ENCODE results near the gene EPB41L3. TPM values are rescaled to one million over a fixed set of nuclear protein-coding genes. Genes with fewer than 3 reads are reported as not detected.

The EPB41L3 gene
- total RNA-seq, 2 experiments from 2014 or later, result 0.10 TPM; not detected in 1

- Mint-ChIP-seq H3K4me1 (ENCODE audit: low read depth) (no peaks in the 10 kb centered on the region), H3K27me3 (ENCODE audit: low read depth) (no peaks in the 10 kb centered on the region), H3K4me3 (peak overlapping the region; percentile 38), H3K27ac (no peak overlapping the region), H3K36me3 (ENCODE audit: low read depth) (no peaks in the 10 kb centered on the region), H3K9me3 (ENCODE audit: insufficient read depth) (no peaks in the 10 kb centered on the region)
- ChIA-PET POLR2A (interaction anchor here (0.8 kb wide), 1 partner anchor 223 kb away, joined by 4 read pairs; no protein-coding TSS in a partner anchor), CTCF (no interaction called here)
- ATAC-seq (peak; percentile 42), DNase-seq (no peak)
Observed at GRCh38 chr18:5456577-5457461, 87.0 kb downstream of the EPB41L3 start.

DNA sequence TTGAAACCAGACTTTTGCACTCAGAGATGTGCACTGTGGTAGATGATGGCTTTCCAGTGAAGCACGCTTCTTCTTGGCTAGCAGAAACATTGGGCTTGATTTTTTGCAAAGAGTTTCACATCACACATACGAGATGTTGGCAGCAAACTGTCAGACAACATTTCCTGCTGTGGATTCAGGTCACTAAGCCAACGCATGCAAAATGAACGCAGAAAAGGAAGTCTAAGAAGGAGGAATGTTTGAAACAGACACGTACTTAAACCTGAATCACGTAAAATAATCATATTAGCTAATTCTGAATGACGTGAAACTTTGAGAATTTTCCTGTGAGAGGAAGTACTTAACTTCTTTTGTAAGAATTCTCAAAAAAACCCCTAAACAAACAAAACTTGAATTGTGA lies 88.1 kb downstream of the EPB41L3 start:
- POLR2A ChIA-PET, result no interaction called here
- no peak overlapping the region for H3K27ac Mint-ChIP-seq
- no peaks in the 10 kb centered on the region for H3K4me1 Mint-ChIP-seq (ENCODE audit: low read depth)
- no peak overlapping the region for H3K4me3 Mint-ChIP-seq
- H3K27me3 Mint-ChIP-seq (ENCODE audit: low read depth), result no peaks in the 10 kb centered on the region
- CTCF ChIA-PET, result no interaction called here
- H3K9me3 Mint-ChIP-seq (ENCODE audit: insufficient read depth), result no peaks in the 10 kb centered on the region
- ATAC-seq (no peak), DNase-seq (no peak)
- no peaks in the 10 kb centered on the region for H3K36me3 Mint-ChIP-seq (ENCODE audit: low read depth)

DNA sequence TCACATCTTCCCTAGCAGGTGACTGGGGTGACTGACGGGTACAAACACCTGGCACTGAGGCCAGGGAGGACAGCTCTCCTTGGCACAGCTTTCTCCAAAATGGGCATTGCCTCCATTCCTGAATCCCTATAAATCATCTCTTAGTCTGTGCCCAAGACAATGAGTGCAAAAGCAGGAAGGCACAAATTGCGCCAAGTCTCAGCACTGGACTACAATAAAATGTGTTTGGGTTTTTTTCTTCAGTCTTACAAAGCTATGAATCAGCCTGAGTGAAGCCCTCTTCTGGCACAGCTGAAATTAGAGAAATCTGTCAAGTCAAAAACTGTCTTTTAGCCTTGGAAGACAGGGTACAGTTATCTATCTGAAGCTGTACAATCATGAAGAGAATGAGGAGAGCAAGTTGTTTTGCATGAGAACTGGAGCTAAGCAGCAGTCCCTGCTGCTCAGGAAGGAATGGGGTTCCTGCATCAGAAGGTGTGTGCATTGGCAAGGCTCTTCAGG lies 90.8 kb downstream of the EPB41L3 start:
- ChIA-PET POLR2A (no interaction called here), CTCF (no interaction called here)
- Mint-ChIP-seq H3K9me3 (ENCODE audit: insufficient read depth) (no peaks in the 10 kb centered on the region), H3K27ac (no peak overlapping the region), H3K4me3 (no peak overlapping the region), H3K36me3 (ENCODE audit: low read depth) (no peaks in the 10 kb centered on the region), H3K4me1 (ENCODE audit: low read depth) (no peaks in the 10 kb centered on the region), H3K27me3 (ENCODE audit: low read depth) (no peaks in the 10 kb centered on the region)
- DNase-seq, result no peak
- ATAC-seq, result no peak

- Mint-ChIP-seq H3K27ac (no peak overlapping the region), H3K9me3 (ENCODE audit: insufficient read depth) (no peaks in the 10 kb centered on the region), H3K27me3 (ENCODE audit: low read depth) (no peaks in the 10 kb centered on the region), H3K4me3 (no peak overlapping the region), H3K36me3 (ENCODE audit: low read depth) (no peaks in the 10 kb centered on the region), H3K4me1 (ENCODE audit: low read depth) (no peaks in the 10 kb centered on the region)
- ATAC-seq, result no peak
- no peak for DNase-seq
- ChIA-PET CTCF (no interaction called here), POLR2A (no interaction called here)
Observed at GRCh38 chr18:5451871-5452270, 91.9 kb downstream of the EPB41L3 start.

- no peaks in the 10 kb centered on the region for H3K36me3 Mint-ChIP-seq (ENCODE audit: low read depth)
- H3K27me3 Mint-ChIP-seq (ENCODE audit: low read depth), result no peaks in the 10 kb centered on the region
- ChIA-PET CTCF (no interaction called here), POLR2A (no interaction called here)
- H3K27ac Mint-ChIP-seq, result no peak overlapping the region
- no peak overlapping the region for H3K4me3 Mint-ChIP-seq
- ATAC-seq (no peak), DNase-seq (no peak)
- H3K9me3 Mint-ChIP-seq (ENCODE audit: insufficient read depth), result no peaks in the 10 kb centered on the region
- H3K4me1 Mint-ChIP-seq (ENCODE audit: low read depth), result no peaks in the 10 kb centered on the region
Observed at GRCh38 chr18:5451150-5451549, 92.6 kb downstream of the EPB41L3 start.

DNA sequence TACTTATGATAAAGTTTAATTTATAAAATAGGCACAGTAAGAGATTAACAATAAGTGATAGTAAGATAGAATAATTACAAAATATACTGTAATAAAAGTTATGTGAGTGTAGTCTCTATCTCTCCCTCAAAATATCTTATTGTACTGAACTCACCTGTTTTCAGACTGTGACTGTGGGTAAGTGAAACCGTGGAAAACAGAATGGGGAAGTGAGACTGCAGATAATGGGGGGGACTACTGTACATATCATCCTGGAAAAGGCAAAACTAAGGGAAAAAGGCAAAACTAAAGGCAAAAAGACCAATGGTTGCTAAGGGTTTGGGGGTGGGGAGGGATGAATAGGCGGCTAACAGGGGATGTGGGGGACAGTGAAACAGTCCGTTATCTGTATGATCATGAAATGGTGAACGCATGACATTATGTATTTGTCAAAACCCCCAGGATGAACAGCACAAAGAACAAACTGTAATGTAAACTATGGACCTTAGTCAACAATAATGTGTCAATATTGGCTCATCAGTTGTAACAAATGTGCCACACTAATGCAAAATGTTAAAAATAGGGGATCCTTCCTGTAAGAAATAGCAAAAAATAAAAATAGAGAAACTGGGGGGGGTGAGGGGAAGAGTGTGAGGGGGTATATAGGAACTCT lies 93.8 kb downstream of the EPB41L3 start:
- H3K27ac Mint-ChIP-seq, result no peak overlapping the region
- ATAC-seq (no peak), DNase-seq (no peak)
- H3K4me1 Mint-ChIP-seq (ENCODE audit: low read depth), result no peaks in the 10 kb centered on the region
- no peak overlapping the region for H3K4me3 Mint-ChIP-seq
- CTCF ChIA-PET, result no interaction called here
- POLR2A ChIA-PET, result no interaction called here
- no peaks in the 10 kb centered on the region for H3K9me3 Mint-ChIP-seq (ENCODE audit: insufficient read depth)
- H3K36me3 Mint-ChIP-seq (ENCODE audit: low read depth), result no peaks in the 10 kb centered on the region
- no peaks in the 10 kb centered on the region for H3K27me3 Mint-ChIP-seq (ENCODE audit: low read depth)

DNA sequence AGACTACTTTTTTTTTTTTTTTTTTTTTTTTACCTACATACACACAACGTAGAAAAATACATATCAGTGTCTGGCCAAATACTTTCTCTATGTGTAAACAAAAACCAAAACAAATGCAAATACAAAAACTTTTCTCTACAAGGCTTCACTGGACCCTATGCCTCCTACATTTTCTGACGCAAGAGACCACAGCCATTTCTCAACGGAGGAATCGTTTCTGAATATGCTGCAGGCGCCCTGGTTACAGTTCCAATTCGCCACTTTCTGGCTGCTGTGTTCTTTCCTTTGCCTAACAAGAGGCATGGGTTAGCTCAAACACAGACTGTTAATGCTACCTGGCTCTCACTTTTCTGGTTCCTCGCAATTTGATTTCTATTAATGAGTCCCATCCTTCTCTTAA lies 96.4 kb downstream of the EPB41L3 start:
- no peak overlapping the region for H3K27ac Mint-ChIP-seq
- H3K4me1 Mint-ChIP-seq (ENCODE audit: low read depth), result no peaks in the 10 kb centered on the region
- H3K4me3 Mint-ChIP-seq, result no peak overlapping the region
- no peaks in the 10 kb centered on the region for H3K27me3 Mint-ChIP-seq (ENCODE audit: low read depth)
- DNase-seq (no peak), ATAC-seq (no peak)
- ChIA-PET POLR2A (interaction anchor here (0.5 kb wide), 1 partner anchor 115 kb away, joined by 3 read pairs; no protein-coding TSS in a partner anchor), CTCF (no interaction called here)
- no peaks in the 10 kb centered on the region for H3K36me3 Mint-ChIP-seq (ENCODE audit: low read depth)
- H3K9me3 Mint-ChIP-seq (ENCODE audit: insufficient read depth), result no peaks in the 10 kb centered on the region

DNA sequence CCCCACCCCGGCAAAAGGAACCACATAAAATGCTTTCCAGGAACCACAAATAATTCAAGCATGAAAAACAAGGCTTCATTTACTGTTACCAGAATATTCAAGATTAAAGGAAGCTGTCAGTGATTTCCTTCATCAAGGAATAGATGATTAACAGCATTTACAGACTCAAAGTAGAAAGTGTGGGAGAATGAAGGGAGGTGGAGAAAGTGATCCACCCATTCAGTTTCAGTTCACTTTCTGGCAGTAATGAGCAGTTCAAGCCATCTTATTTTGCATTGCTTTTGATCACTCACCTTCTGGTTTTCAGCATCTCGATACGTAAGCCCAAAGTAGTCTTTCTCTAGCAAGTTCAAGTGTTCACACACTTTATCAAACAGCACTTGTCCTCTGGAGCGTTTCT lies 99.0 kb downstream of the EPB41L3 start:
- DNase-seq, result no peak
- CTCF ChIA-PET, result no interaction called here
- Mint-ChIP-seq H3K36me3 (ENCODE audit: low read depth) (no peaks in the 10 kb centered on the region), H3K27ac (no peak overlapping the region), H3K4me3 (no peak overlapping the region), H3K9me3 (ENCODE audit: insufficient read depth) (no peaks in the 10 kb centered on the region), H3K27me3 (ENCODE audit: low read depth) (no peaks in the 10 kb centered on the region), H3K4me1 (ENCODE audit: low read depth) (no peaks in the 10 kb centered on the region)
- no peak for ATAC-seq
- POLR2A ChIA-PET, result no interaction called here

DNA sequence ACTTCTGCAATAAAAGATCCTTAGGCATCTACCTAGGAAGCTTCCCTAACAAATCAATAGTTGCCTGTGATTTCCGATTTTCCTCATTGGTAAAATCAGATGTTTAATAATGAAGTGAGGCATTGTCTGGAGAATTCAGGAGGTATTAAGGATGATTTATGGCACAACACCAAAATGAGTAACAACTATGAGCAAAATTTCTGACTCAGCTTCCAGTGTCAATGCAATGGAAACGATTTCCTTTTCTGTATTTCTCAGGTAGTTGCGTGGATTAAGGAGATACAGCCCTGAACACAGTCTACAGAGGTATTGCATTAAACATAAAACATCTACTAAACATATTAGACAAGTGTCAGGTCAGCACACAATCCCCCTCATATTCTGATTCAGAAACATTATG lies 99.5 kb downstream of the EPB41L3 start:
- DNase-seq (no peak), ATAC-seq (no peak)
- Mint-ChIP-seq H3K4me3 (no peak overlapping the region), H3K27ac (no peak overlapping the region), H3K27me3 (ENCODE audit: low read depth) (no peaks in the 10 kb centered on the region), H3K4me1 (ENCODE audit: low read depth) (no peaks in the 10 kb centered on the region), H3K9me3 (ENCODE audit: insufficient read depth) (no peaks in the 10 kb centered on the region), H3K36me3 (ENCODE audit: low read depth) (no peaks in the 10 kb centered on the region)
- ChIA-PET CTCF (no interaction called here), POLR2A (no interaction called here)

DNA sequence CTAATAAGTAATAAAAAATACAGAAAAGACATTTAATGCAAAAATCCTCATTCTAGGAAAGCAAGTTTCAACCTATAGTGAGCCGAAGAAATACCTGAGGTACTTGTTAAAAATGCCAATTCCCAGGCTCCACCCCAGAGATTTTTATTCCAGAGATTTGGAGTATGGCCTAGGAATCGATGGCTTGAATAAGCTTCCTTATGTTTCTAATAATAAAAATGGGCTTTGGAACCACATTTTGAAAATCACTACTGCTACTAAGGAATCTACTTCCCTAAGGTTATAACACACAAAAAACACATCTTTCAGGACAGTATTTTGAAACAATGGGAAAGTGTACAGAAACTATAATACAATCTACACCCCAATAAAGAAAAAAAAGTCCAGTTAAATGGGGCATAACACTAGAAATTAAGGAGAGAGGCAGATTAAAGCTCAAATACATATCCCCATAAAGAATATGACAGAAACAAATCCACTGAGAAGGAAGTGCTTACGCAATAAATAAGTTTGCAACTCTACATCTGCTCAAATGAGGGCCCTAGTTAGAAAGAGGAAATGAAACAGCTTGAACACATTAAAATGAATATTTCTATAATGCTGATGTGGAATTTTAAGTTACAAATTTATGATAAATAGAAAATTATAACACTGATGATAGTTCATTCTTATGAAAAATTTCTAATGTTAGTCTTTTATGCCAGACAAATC lies 103.7 kb downstream of the EPB41L3 start:
- H3K9me3 Mint-ChIP-seq (ENCODE audit: insufficient read depth), result no peaks in the 10 kb centered on the region
- ChIA-PET POLR2A (no interaction called here), CTCF (no interaction called here)
- H3K36me3 Mint-ChIP-seq (ENCODE audit: low read depth), result no peaks in the 10 kb centered on the region
- ATAC-seq (no peak), DNase-seq (no peak)
- no peaks in the 10 kb centered on the region for H3K4me1 Mint-ChIP-seq (ENCODE audit: low read depth)
- H3K27me3 Mint-ChIP-seq (ENCODE audit: low read depth), result no peaks in the 10 kb centered on the region
- H3K27ac Mint-ChIP-seq, result no peak overlapping the region
- no peak overlapping the region for H3K4me3 Mint-ChIP-seq

DNA sequence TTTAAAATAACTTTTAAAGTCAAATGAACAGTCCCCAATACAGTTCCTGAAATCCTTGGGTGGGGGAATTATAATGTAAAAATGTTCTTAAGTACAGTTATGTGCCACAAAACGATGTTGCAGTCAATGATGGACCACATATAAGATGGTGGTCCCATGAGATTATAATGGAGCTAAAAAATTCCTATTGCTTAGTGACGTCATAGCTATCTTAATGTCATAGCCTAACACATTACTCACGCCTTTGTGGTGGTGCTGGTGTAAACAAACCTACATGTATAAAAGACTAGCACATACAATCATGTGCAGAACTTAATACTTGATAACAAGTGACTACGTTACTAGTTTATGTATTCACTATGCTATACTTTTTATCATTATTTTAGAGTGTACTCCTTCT lies 109.4 kb downstream of the EPB41L3 start:
- H3K9me3 Mint-ChIP-seq (ENCODE audit: insufficient read depth), result no peaks in the 10 kb centered on the region
- peaks cover 4% of the 10 kb centered on the region for H3K27me3 Mint-ChIP-seq (ENCODE audit: low read depth)
- POLR2A ChIA-PET, result no interaction called here
- H3K4me1 Mint-ChIP-seq (ENCODE audit: low read depth), result no peaks in the 10 kb centered on the region
- CTCF ChIA-PET, result no interaction called here
- H3K27ac Mint-ChIP-seq, result no peak overlapping the region
- H3K36me3 Mint-ChIP-seq (ENCODE audit: low read depth), result no peaks in the 10 kb centered on the region
- no peak overlapping the region for H3K4me3 Mint-ChIP-seq
- DNase-seq (no peak), ATAC-seq (no peak)

Data from activated CD8-positive, alpha-beta T cell treated with anti-CD3 and anti-CD28 coated beads, Interleukin-2, amount 10 ng/mL, durations not matched to agents 7 days and 5 days (primary cell).